Measurements from ENCODE around the gene MBTPS1. TPM values are rescaled to one million over a fixed set of nuclear protein-coding genes. Genes with fewer than 3 reads are reported as not detected.

Gene MBTPS1
- total and polyA plus RNA-seq, 2 donors from 2014 or later = 45.5 to 91.7 TPM

- DNase-seq (peak in 4 of 5 donors; percentile 59 to 84 (median 70)), FAIRE-seq (no peak)
- H3K4me3 ChIP-seq (ENCODE audit: low read length in 3 of 3) = no peak overlapping the region
- H3K36me3 ChIP-seq (ENCODE audit: control insufficient read depth in 2 of 3, insufficient read depth in 3 of 3, low read length in 3 of 3) = no peaks in the 10 kb centered on the region
- H3K27me3 ChIP-seq (ENCODE audit: control insufficient read depth, insufficient read depth, low read length) = no peaks in the 10 kb centered on the region
- TF ChIP-seq CTCF (IDR thresholded peaks at IDR 0.05; ENCODE audit: borderline replicate concordance, extremely low read depth, insufficient read depth) = no peak
- peaks cover 4 to 9% (median 5%) of the 10 kb centered on the region in 3 donors for H3K4me1 ChIP-seq (ENCODE audit: control insufficient read depth in 2 of 3, insufficient read depth in 2 of 3, low read depth in 1 of 3, low read length in 3 of 3)
- H3K9me3 ChIP-seq (ENCODE audit: control insufficient read depth in 2 of 3, insufficient read depth in 1 of 3, low read length in 3 of 3) = no peaks in the 10 kb centered on the region
- peak overlapping the region; percentile 59 to 78 for H3K27ac ChIP-seq (ENCODE audit: low read depth in 2 of 2, low read length in 2 of 2)
- peak overlapping the region in 1 of 3 donors; percentile 19 for H3K9ac ChIP-seq (ENCODE audit: low read length in 3 of 3)
- intact Hi-C loops (cut with DNase I) = no loop called here
Observed at GRCh38 chr16:84138824-84139627, 22.3 kb upstream of the MBTPS1 start.

GRCh38 chr16:84138500-84138823 lies 21.7 kb upstream of the MBTPS1 start:
- Histone ChIP-seq H3K4me1 (ENCODE audit: control insufficient read depth in 2 of 3, insufficient read depth in 2 of 3, low read depth in 1 of 3, low read length in 3 of 3) (peaks cover 4 to 9% (median 5%) of the 10 kb centered on the region in 3 donors), H3K9me3 (ENCODE audit: control insufficient read depth in 2 of 3, insufficient read depth in 1 of 3, low read length in 3 of 3) (no peaks in the 10 kb centered on the region), H3K4me3 (ENCODE audit: low read length in 3 of 3) (no peak overlapping the region), H3K36me3 (ENCODE audit: control insufficient read depth in 2 of 3, insufficient read depth in 3 of 3, low read length in 3 of 3) (no peaks in the 10 kb centered on the region), H3K9ac (ENCODE audit: low read length in 3 of 3) (peak overlapping the region in 1 of 3 donors; percentile 32), H3K27ac (ENCODE audit: low read depth in 2 of 2, low read length in 2 of 2) (peak overlapping the region in 1 of 2 donors; percentile 59), H3K27me3 (ENCODE audit: control insufficient read depth, insufficient read depth, low read length) (no peaks in the 10 kb centered on the region)
- DNase-seq = no peak
- no peak for TF ChIP-seq CTCF (IDR thresholded peaks at IDR 0.05; ENCODE audit: borderline replicate concordance, extremely low read depth, insufficient read depth)
- FAIRE-seq = no peak
- intact Hi-C loops (cut with DNase I) = no loop called here

- FAIRE-seq = no peak
- intact Hi-C loops (cut with DNase I) = no loop called here
- Histone ChIP-seq H3K9me3 (ENCODE audit: control insufficient read depth in 2 of 3, insufficient read depth in 1 of 3, low read length in 3 of 3) (no peaks in the 10 kb centered on the region), H3K4me3 (ENCODE audit: low read length in 3 of 3) (no peak overlapping the region), H3K36me3 (ENCODE audit: control insufficient read depth in 2 of 3, insufficient read depth in 3 of 3, low read length in 3 of 3) (no peaks in the 10 kb centered on the region), H3K9ac (ENCODE audit: low read length in 3 of 3) (peak overlapping the region in 1 of 3 donors; percentile 32), H3K27ac (ENCODE audit: low read depth in 2 of 2, low read length in 2 of 2) (no peak overlapping the region), H3K4me1 (ENCODE audit: control insufficient read depth in 2 of 3, insufficient read depth in 2 of 3, low read depth in 1 of 3, low read length in 3 of 3) (peaks cover 4 to 9% (median 5%) of the 10 kb centered on the region in 3 donors), H3K27me3 (ENCODE audit: control insufficient read depth, insufficient read depth, low read length) (no peaks in the 10 kb centered on the region)
- TF ChIP-seq CTCF (IDR thresholded peaks at IDR 0.05; ENCODE audit: borderline replicate concordance, extremely low read depth, insufficient read depth) = no peak
- DNase-seq = no peak
Observed at GRCh38 chr16:84137769-84138357, 21.1 kb upstream of the MBTPS1 start.

Measured in kidney (tissue), 14 donors.